Astrocyte of the spinal cord (primary cell): ENCODE measurements around the gene NR1I2.
A peak's percentile ranks its signal among the peaks of the same experiment; 100 is the strongest.

ENCODE experiments used
- DNase-seq: peaks from one replicate; pipeline ENCODE4 v3.0.0; 2011; ENCODE audit warnings: low read depth, low spot score
- H3K4me3 ChIP-seq: 2 replicates; pipeline ENCODE4 v1.5.1; 2011; ENCODE audit warnings: low read depth, mild to moderate bottlenecking, low read length, moderate library complexity
- in situ Hi-C: cut with HindIII; loops from 2 replicates; pipeline ENCODE4 v1.10.0; 2017; ENCODE audit warnings: low sequenced_read_pairs
- TF ChIP-seq, protein P1 (sequence below): IDR thresholded peaks from 2 replicates; pipeline ENCODE4 v1.5.1; 2012; ENCODE audit warnings: low read depth, mild to moderate bottlenecking, low read length, inconsistent platforms

NR1I2 gene

DNA sequence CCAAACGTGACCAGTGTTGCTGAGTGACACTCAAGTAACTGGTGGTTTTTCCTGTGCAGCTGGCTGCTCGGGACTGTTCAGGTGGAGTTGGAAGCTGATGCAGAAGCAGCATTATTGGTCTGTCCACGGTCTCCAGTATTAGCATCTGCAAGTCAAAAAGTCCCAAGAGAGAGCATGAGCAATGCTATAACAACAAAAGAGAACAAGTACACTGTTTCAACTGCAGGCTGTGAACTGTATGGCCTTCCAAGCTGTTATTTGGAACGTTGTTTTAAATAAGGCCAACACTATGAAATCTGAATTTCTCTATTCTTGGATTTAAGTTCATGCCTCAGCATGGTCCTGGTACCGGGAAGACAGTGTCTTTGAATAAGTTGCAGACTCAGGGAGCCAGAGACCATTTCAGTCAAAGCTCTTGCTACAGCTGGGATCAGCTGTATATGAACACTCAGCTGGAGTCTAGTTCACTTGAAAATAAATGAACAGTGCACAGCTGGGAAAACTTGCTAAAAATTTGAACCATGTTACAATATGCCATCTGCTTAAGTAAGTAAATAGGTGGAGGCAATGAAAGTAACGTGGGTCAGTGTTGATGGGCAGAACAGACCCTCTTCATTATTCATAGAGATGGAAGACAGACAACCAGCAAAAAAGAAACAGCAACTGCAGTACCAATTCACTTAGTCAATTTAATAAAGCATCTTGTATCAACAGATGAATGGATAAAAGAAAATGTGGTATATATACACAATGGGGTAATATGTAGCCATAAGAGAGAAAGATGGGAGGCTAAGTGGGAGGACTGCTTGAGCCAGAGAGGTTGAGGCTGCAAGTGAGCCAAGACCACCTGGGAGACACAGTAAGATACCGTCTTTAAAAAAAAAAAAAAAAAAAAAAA lies 45.1 kb downstream of the NR1I2 start:
- TF ChIP-seq, protein P1, sequence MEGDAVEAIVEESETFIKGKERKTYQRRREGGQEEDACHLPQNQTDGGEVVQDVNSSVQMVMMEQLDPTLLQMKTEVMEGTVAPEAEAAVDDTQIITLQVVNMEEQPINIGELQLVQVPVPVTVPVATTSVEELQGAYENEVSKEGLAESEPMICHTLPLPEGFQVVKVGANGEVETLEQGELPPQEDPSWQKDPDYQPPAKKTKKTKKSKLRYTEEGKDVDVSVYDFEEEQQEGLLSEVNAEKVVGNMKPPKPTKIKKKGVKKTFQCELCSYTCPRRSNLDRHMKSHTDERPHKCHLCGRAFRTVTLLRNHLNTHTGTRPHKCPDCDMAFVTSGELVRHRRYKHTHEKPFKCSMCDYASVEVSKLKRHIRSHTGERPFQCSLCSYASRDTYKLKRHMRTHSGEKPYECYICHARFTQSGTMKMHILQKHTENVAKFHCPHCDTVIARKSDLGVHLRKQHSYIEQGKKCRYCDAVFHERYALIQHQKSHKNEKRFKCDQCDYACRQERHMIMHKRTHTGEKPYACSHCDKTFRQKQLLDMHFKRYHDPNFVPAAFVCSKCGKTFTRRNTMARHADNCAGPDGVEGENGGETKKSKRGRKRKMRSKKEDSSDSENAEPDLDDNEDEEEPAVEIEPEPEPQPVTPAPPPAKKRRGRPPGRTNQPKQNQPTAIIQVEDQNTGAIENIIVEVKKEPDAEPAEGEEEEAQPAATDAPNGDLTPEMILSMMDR = no peak
- in situ Hi-C loops = no loop called here
- no peak overlapping the region for H3K4me3 ChIP-seq
- DNase-seq = peak; percentile 18

DNA sequence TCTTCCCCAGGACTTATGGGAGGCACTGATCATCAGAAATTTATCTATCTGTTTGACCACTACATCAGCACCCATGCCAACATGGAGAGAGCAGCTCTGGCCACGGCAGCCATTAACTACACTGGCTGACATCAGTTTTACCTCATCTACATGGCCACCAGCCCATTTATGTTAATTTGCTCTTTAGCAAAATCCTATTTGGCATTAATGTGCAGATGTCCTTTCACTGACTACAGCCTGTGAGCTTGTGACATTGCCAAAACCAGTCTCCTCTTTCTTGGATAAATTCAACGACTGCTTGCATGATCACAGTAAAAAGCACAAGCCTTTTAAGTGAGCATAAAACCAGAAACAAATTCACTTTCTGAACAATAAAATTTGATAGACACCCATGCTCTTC lies 47.5 kb downstream of the NR1I2 start:
- TF ChIP-seq, protein P1 = no peak
- DNase-seq = no peak
- H3K4me3 ChIP-seq = no peak overlapping the region
- in situ Hi-C loops = no loop called here

DNA sequence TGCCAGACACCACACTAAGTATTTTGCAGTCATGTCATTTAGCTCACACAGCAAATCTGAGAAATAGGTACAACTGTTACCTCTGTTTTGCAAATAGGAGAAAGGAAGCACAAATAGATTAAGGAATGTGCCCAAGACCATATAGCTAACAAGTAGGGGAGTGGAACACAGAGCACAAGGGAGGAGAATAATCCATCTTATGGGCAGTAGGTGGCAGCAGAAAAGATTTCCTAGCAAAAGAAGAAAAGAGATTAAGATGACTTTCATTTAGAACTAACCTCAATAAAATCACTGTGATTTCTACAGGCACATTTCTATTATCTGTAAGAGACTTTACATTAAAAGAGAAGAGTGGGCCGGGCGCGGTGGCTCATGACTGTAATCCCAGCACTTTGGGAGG lies 49.1 kb downstream of the NR1I2 start:
- no peak for DNase-seq

DNA sequence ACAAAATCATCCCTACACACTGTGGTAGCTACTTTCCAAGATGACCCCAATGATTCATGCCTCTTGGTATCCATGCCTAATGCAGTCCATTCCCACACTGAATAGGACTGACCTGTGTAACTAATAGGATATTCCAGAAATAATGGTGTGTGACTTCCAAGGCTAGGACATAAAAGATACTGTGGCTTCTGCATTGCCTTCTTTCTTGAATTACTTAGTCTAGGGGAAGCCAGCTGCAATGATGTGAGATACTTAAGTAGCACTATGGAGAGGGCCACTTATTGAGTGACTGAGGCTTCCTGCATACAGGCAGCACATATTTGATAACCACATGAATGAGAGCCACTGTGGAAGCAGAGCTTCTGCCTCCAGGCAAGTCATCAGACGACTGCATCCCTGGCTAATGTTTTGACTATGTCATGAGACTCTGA lies 50.1 kb downstream of the NR1I2 start:
- in situ Hi-C loops = no loop called here
- peak; percentile 78 for DNase-seq
- TF ChIP-seq, protein P1 = no peak
- no peak overlapping the region for H3K4me3 ChIP-seq

More for the DNA sequence above, 49.1 kb downstream of the NR1I2 start:
- no peak overlapping the region for H3K4me3 ChIP-seq
- TF ChIP-seq, protein P1 = peak; percentile 30
- in situ Hi-C loops = no loop called here

DNA sequence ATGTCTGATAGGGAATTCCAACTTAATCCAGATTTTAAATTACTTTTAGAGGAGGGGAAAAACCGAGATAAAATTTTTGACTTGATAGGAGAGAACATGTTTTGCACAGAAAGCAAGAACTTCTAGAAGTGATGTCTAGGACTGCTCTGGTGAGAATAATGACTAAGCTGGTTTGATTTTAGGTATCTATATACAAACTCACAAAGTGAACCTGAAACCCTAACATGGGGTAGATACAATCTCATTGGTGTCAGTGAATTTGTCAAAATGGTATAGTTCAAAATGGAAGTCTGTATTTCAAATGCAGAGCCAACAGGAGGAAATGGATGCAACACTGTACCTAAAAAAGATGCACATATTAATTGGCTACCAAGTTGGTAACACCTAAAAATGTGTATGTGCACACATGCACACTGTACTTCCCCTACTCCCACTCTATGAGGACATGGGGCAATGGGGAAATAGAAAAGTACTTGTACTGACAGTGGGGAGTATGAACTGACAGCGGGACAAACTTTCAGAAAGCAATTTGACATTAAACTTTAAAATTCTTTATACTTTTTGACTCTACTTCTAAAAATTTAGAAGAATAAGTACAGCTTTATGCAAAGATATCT lies 53.0 kb downstream of the NR1I2 start:
- H3K4me3 ChIP-seq = no peak overlapping the region
- TF ChIP-seq, protein P1 = no peak
- no peak for DNase-seq
- in situ Hi-C loops = no loop called here

DNA sequence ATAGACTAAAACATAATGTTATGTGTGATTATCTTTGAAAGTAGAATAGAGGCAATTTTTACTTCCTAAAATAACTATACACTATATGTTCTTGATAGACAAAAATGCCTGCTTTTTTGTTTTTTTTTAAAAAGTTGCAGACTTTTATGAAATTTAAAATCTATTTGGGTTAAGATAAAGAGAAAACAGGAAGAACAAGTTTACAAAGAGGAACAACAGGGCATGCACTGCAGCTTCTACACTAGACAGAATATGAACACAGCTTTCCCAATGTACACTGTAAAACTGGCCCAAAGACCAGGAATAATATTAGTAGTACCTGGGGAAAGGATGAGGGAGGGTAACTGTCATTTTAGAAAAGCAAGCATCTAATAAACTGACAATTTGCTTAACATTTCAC lies 53.7 kb downstream of the NR1I2 start:
- TF ChIP-seq, protein P1 = no peak
- in situ Hi-C loops = no loop called here

More for the DNA sequence above, 53.7 kb downstream of the NR1I2 start:
- no peak for DNase-seq
- no peak overlapping the region for H3K4me3 ChIP-seq
